H1 (cell line): Measurements from ENCODE around the gene CACNB2. TPM values are rescaled to one million over a fixed set of nuclear protein-coding genes. Genes with fewer than 3 reads are reported as not detected.

Experiments
- CTCF ChIA-PET: fragments of 300-600 bp; sonication (Branson Sonifier 250); formaldehyde crosslinking; loops from one replicate; lab custom pipeline; 2021; ENCODE audit not compliant: partially characterized antibody; lab: Charles Lee
- POLR2A ChIA-PET: fragments of 300-600 bp; sonication (Branson Sonifier 250); formaldehyde crosslinking; loops from one replicate; lab custom pipeline; 2021; ENCODE audit warnings: inconsistent platforms; ENCODE audit not compliant: partially characterized antibody; lab: Charles Lee
- DNase-seq, 2 experiments: peaks; one replicate each; pipeline versions ENCODE4 v3.0.0 to v3.0.0-alpha.2; 2010 to 2022; ENCODE audit warnings: low spot score in 2 of 2, low read depth in 1 of 2, mixed read lengths in 1 of 2
- FAIRE-seq: peaks from 2 replicates; lab custom pipeline; 2011; peaks lifted over from hg19 to GRCh38; lab: Jason Lieb, UNC
- H2AFZ ChIP-seq: 2 replicates; pipeline ENCODE4 v1.8.1; 2012; ENCODE audit warnings: low read length, inconsistent platforms
- H2AK5ac ChIP-seq: 2 replicates; pipeline ENCODE4 v1.6.1; 2013; ENCODE audit warnings: low read depth, low read length
- H2BK120ac ChIP-seq: replicated peaks from 2 replicates; pipeline ENCODE3; 2013; ENCODE audit warnings: low read depth, low read length, inconsistent platforms
- H2BK12ac ChIP-seq: 2 replicates; pipeline ENCODE4 v1.6.1; 2013; ENCODE audit warnings: low read depth, low read length
- H2BK15ac ChIP-seq: 2 replicates; pipeline ENCODE4 v1.6.1; 2013; ENCODE audit warnings: low read length
- H2BK20ac ChIP-seq: 2 replicates; pipeline ENCODE4 v1.6.1; 2013; ENCODE audit warnings: low read length
- H2BK5ac ChIP-seq: 2 replicates; pipeline ENCODE4 v1.6.1; 2013; ENCODE audit warnings: low read depth, low read length
- H3K14ac ChIP-seq: 2 replicates; pipeline ENCODE4 v1.6.1; 2013; ENCODE audit warnings: inconsistent platforms; ENCODE audit not compliant: insufficient read length
- H3K18ac ChIP-seq: 2 replicates; pipeline ENCODE4 v1.6.1; 2013; ENCODE audit warnings: low read length; ENCODE audit errors: extremely low read depth
- H3K23ac ChIP-seq: 2 replicates; pipeline ENCODE4 v1.6.1; 2013; ENCODE audit warnings: inconsistent platforms; ENCODE audit not compliant: insufficient read length
- H3K23me2 ChIP-seq: 2 replicates; pipeline ENCODE4 v1.6.1; 2013; ENCODE audit warnings: low read depth, low read length
- H3K27ac ChIP-seq: 2 replicates; pipeline ENCODE4 v1.6.1; 2011; ENCODE audit warnings: low read depth, low read length, inconsistent platforms
- H3K27me3 ChIP-seq, 4 experiments: replicated peaks in 1 of 4; 1 replicate in 1 of 4; 2 replicates in 3 of 4; pipeline versions ENCODE4 v1.6.1 to v1.8.1; 2011 to 2013; ENCODE audit warnings: low read length in 3 of 4, mild to moderate bottlenecking in 3 of 4, inconsistent platforms in 2 of 4, mixed read lengths in 2 of 4, moderate library complexity in 1 of 4; ENCODE audit not compliant: control insufficient read depth in 3 of 4, insufficient read depth in 3 of 4; ENCODE audit errors: extremely low read depth in 1 of 4
- H3K36me3 ChIP-seq, 4 experiments: 2 replicates each; pipeline versions ENCODE4 v1.6.1 to v1.8.1; 2011 to 2013; ENCODE audit warnings: mild to moderate bottlenecking in 4 of 4, low read length in 3 of 4, moderate library complexity in 2 of 4, control low read depth in 1 of 4, inconsistent platforms in 1 of 4; ENCODE audit not compliant: insufficient read depth in 4 of 4, control insufficient read depth in 2 of 4
- H3K4ac ChIP-seq: replicated peaks from 2 replicates; pipeline ENCODE3; 2013; ENCODE audit warnings: low read length, low read depth, mixed read lengths, inconsistent platforms; ENCODE audit not compliant: insufficient read length
- H3K4me1 ChIP-seq, 4 experiments: replicated peaks in 1 of 4; 1 replicate in 1 of 4; 2 replicates in 3 of 4; pipeline versions ENCODE4 v1.6.1 to v1.8.1; 2011 to 2013; ENCODE audit warnings: low read length in 3 of 4, inconsistent platforms in 2 of 4, mixed read lengths in 1 of 4; ENCODE audit not compliant: insufficient read depth in 4 of 4, control insufficient read depth in 3 of 4
- H3K4me2 ChIP-seq, 2 experiments: 2 replicates each; pipeline versions ENCODE4 v1.6.1 to v1.8.1; 2011 to 2013; ENCODE audit warnings: low read depth in 2 of 2, low read length in 2 of 2, control low read depth in 1 of 2, inconsistent platforms in 1 of 2, mild to moderate bottlenecking in 1 of 2; ENCODE audit not compliant: insufficient read depth in 1 of 2
- H3K4me3 ChIP-seq, 4 experiments: fragments of 200-600, 300-600 bp in 1 of 4; sonication (generic), shearing (Covaris generic), sonication (Bioruptor Twin) in 1 of 4; 2 replicates each; pipeline versions ENCODE4 v1.5.1 to v1.8.1; 2011 to 2016; ENCODE audit warnings: low read length in 4 of 4, low read depth in 3 of 4, control low read depth in 2 of 4, inconsistent platforms in 2 of 4, mild to moderate bottlenecking in 2 of 4, mixed read lengths in 1 of 4, moderate library complexity in 1 of 4; ENCODE audit not compliant: insufficient read depth in 2 of 4; ENCODE audit errors: extremely low read depth in 1 of 4
- H3K56ac ChIP-seq: replicated peaks from 2 replicates; pipeline ENCODE3; 2013; ENCODE audit warnings: low read depth, mild to moderate bottlenecking, mixed read lengths, low read length, inconsistent platforms; ENCODE audit not compliant: insufficient read length
- H3K79me1 ChIP-seq: 2 replicates; pipeline ENCODE4 v1.6.1; 2013; ENCODE audit warnings: low read depth, low read length, control low read depth
- H3K79me2 ChIP-seq, 2 experiments: 2 replicates each; pipeline versions ENCODE4 v1.6.1 to v1.8.1; 2012 to 2013; ENCODE audit warnings: low read length in 2 of 2, mild to moderate bottlenecking in 2 of 2, inconsistent platforms in 1 of 2; ENCODE audit not compliant: insufficient read depth in 2 of 2, control insufficient read depth in 1 of 2
- H3K9ac ChIP-seq, 4 experiments: replicated peaks in 1 of 4; 1 replicate in 1 of 4; 2 replicates in 3 of 4; pipeline versions ENCODE4 v1.6.1 to v1.8.1; 2011 to 2013; ENCODE audit warnings: low read depth in 3 of 4, low read length in 3 of 4, control low read depth in 2 of 4, mild to moderate bottlenecking in 2 of 4, moderate library complexity in 2 of 4, inconsistent platforms in 1 of 4; ENCODE audit errors: extremely low read depth in 1 of 4
- H3K9me3 ChIP-seq, 2 experiments: 2 replicates each; pipeline versions ENCODE4 v1.6.1 to v1.8.1; 2012 to 2013; ENCODE audit warnings: mild to moderate bottlenecking in 2 of 2, moderate library complexity in 2 of 2, control low read depth in 1 of 2, inconsistent platforms in 1 of 2, low read depth in 1 of 2, low read length in 1 of 2, mixed read lengths in 1 of 2; ENCODE audit not compliant: insufficient read depth in 2 of 2
- H4K20me1 ChIP-seq, 2 experiments: replicated peaks in 1 of 2; 2 replicates each; pipeline versions ENCODE3 to v1.8.1; 2011 to 2013; ENCODE audit warnings: inconsistent platforms in 2 of 2, low read length in 2 of 2, mild to moderate bottlenecking in 1 of 2; ENCODE audit not compliant: insufficient read depth in 2 of 2, control insufficient read depth in 1 of 2
- H4K5ac ChIP-seq: 2 replicates; pipeline ENCODE4 v1.6.1; 2013; ENCODE audit warnings: low read length, low read depth, mixed read lengths, inconsistent platforms; ENCODE audit not compliant: insufficient read length
- H4K8ac ChIP-seq: 2 replicates; pipeline ENCODE4 v1.8.0; 2013; ENCODE audit warnings: mild to moderate bottlenecking, moderate library complexity, low read length, inconsistent platforms; ENCODE audit not compliant: insufficient read depth; ENCODE audit errors: extremely low read depth
- H4K91ac ChIP-seq: replicated peaks from 2 replicates; pipeline ENCODE3; 2013; ENCODE audit warnings: low read length, mixed read lengths, inconsistent platforms; ENCODE audit not compliant: insufficient read length
- CHD2 ChIP-seq: IDR thresholded peaks from 2 replicates; pipeline ENCODE4 v1.6.1; 2012; ENCODE audit warnings: low read length, improper control_type of control experiment
- GTF2F1 ChIP-seq: IDR thresholded peaks from 2 replicates; pipeline ENCODE4 v1.6.1; 2012; ENCODE audit warnings: low read depth, low read length, improper control_type of control experiment, borderline replicate concordance
- NRF1 ChIP-seq: IDR thresholded peaks from 2 replicates; pipeline ENCODE4 v1.6.1; 2011; ENCODE audit warnings: mild to moderate bottlenecking, low read depth, low read length, improper control_type of control experiment
- ZNF274 ChIP-seq: IDR thresholded peaks from 2 replicates; pipeline ENCODE4 v1.7.0; 2012; ENCODE audit warnings: low read length, borderline replicate concordance; ENCODE audit errors: extremely low read depth
- WGBS, 2 experiments: shearing (Covaris generic) in 1 of 2; methylation state at CpG; one replicate each; pipeline versions ENCODE4 v1.1.6 to v1.1.7; 2013 to 2015; ENCODE audit warnings: low lambda C conversion rate in 2 of 2, mixed read lengths in 2 of 2, inconsistent platforms in 1 of 2, low coverage in 1 of 2, missing lambda C conversion rate in 1 of 2; ENCODE audit not compliant: insufficient replicate concordance in 2 of 2, insufficient coverage in 1 of 2, insufficient read length in 1 of 2; ENCODE audit errors: extremely low coverage in 1 of 2, missing lambda C conversion rate in 1 of 2; 5-methylcytosine and 5-hydroxymethylcytosine counted together
- polyA plus RNA-seq, 7 experiments: library from polyadenylated mRNA; depleted of rRNA in 3 of 7; stranded (reverse) in 5 of 7; unstranded in 2 of 7; fragments of >200 nt in 5 of 7; fragments of 200-250 nt in 2 of 7; gene quantifications; 1 replicate in 5 of 7; 2 replicates in 1 of 7; 4 replicates in 1 of 7; pipeline versions ENCODE4 v1.2.1 to v1.2.3, GENCODE V29; 2011 to 2013; ENCODE audit warnings: missing spikeins in 2 of 7, mixed read lengths in 2 of 7
- total RNA-seq: library from RNA; stranded (reverse); fragmentation: NEBNext Ultra II Directional; extraction: Animal tissue kit (Norgen Biotek cat#: 25700); gene quantifications from 2 replicates; pipeline ENCODE4 v1.2.1, GENCODE V29; 2021

CACNB2 gene
- total and polyA plus RNA-seq, 2 of the 8 experiments (the other 6 are each of a cell fraction or from before 2014, with no cell fraction given) = 2.4 to 3.2 TPM

GRCh38 chr10:18549105-18549504, 408.9 kb downstream of the CACNB2 start:
- no peak overlapping the region for H3K9ac ChIP-seq
- no peak for FAIRE-seq
- H4K20me1 ChIP-seq = no peaks in the 10 kb centered on the region
- H3K79me1 ChIP-seq = no peaks in the 10 kb centered on the region
- H2AFZ ChIP-seq = no peak overlapping the region
- no peaks in the 10 kb centered on the region for H3K27me3 ChIP-seq
- WGBS, 2 experiments = 94% methylated on average over 2 of the region's 2 CpGs; no CpG with 5 or more reads in 1 of the 2 experiments
- H3K56ac ChIP-seq = no peak overlapping the region
- no peak overlapping the region for H4K91ac ChIP-seq
- H3K9me3 ChIP-seq = peaks cover 0 to 11% of the 10 kb centered on the region in 2 experiments; a peak in 3 of 4 replicates
- no peaks in the 10 kb centered on the region for H3K79me2 ChIP-seq
- H3K27ac ChIP-seq = no peak overlapping the region
- H4K5ac ChIP-seq = no peak overlapping the region
- H2BK15ac ChIP-seq = no peak overlapping the region
- H3K14ac ChIP-seq = no peak overlapping the region
- H4K8ac ChIP-seq = no peak overlapping the region
- H3K4me2 ChIP-seq = no peak overlapping the region
- H2BK20ac ChIP-seq = no peak overlapping the region
- no peaks in the 10 kb centered on the region for H3K4me1 ChIP-seq
- H3K4ac ChIP-seq = no peak overlapping the region
- no peak overlapping the region for H2BK120ac ChIP-seq
- peaks cover 0 to 17% (median 9%) of the 10 kb centered on the region in 4 experiments; a peak in 5 of 8 replicates for H3K36me3 ChIP-seq
- H2AK5ac ChIP-seq = no peak overlapping the region
- H3K23me2 ChIP-seq = peaks cover 12% of the 10 kb centered on the region; the same call in 1 of the 2 replicates
- no peak overlapping the region for H3K4me3 ChIP-seq
- no peak overlapping the region for H3K18ac ChIP-seq
- no peak overlapping the region for H2BK5ac ChIP-seq
- CTCF ChIA-PET = interaction anchor here (0.6 kb wide), 1 partner anchor 27 kb away, joined by 3 read pairs; no protein-coding TSS in a partner anchor
- H3K23ac ChIP-seq = no peak overlapping the region
- no peak for DNase-seq
- H2BK12ac ChIP-seq = no peak overlapping the region
- POLR2A ChIA-PET = no interaction called here
- TF ChIP-seq GTF2F1 (no peak), NRF1 (no peak), CHD2 (no peak), ZNF274 (no peak)
